OCI-LY7 (cell line): ENCODE measurements around the gene MLN. TPM values are rescaled to one million over a fixed set of nuclear protein-coding genes. Genes with fewer than 3 reads are reported as not detected.

Experiments used
- BruUV-seq: library from RNA; stranded (reverse); fragments of 400-500 nt; replicated peaks from 2 replicates; lab custom pipeline; 2021; lab: Mats Ljungman, UMichigan
- CTCF ChIA-PET: fragments of 300-600 bp; sonication (Branson Sonifier 250); formaldehyde crosslinking; loops from one replicate; lab custom pipeline; 2022; ENCODE audit warnings: antibody characterized with exemption; ENCODE audit not compliant: unreplicated experiment; lab: Charles Lee
- POLR2A ChIA-PET: fragments of 300-600 bp; sonication (Branson Sonifier 250); formaldehyde crosslinking; loops from one replicate; lab custom pipeline; 2022; ENCODE audit warnings: antibody characterized with exemption; lab: Charles Lee
- DNase-seq: peaks from one replicate; pipeline ENCODE4 v3.0.0-alpha.2; 2015; ENCODE audit warnings: low spot score
- H2AFZ ChIP-seq: fragments of 200-600 bp; sonication (generic), shearing (Covaris generic); 2 replicates; pipeline ENCODE4 v1.6.1; 2014; ENCODE audit warnings: mild to moderate bottlenecking, antibody characterized with exemption, low read length, moderate library complexity
- H3K27ac ChIP-seq: fragments of 200-600 bp; sonication (generic); 2 replicates; pipeline ENCODE4 v1.5.1; 2014; ENCODE audit warnings: mixed run types, low read depth, mild to moderate bottlenecking, moderate library complexity, low read length, inconsistent platforms; ENCODE audit not compliant: poor library complexity, severe bottlenecking
- H3K36me3 ChIP-seq: fragments of 200-600 bp; sonication (generic); 2 replicates; pipeline ENCODE4 v1.6.1; 2014; ENCODE audit warnings: mild to moderate bottlenecking, antibody characterized with exemption, low read length, moderate library complexity, mixed read lengths; ENCODE audit not compliant: insufficient read depth
- H3K4me1 ChIP-seq: fragments of 200-600 bp; sonication (generic); 2 replicates; pipeline ENCODE4 v1.5.1; 2014; ENCODE audit warnings: mild to moderate bottlenecking, low read length; ENCODE audit not compliant: insufficient read depth, poor library complexity, severe bottlenecking
- H3K4me2 ChIP-seq: fragments of 200-600 bp; sonication (generic); 2 replicates; pipeline ENCODE4 v1.6.1; 2014; ENCODE audit warnings: mild to moderate bottlenecking, low read length
- H3K4me3 ChIP-seq: fragments of 200-600 bp; sonication (generic); 2 replicates; pipeline ENCODE4 v1.5.1; 2014; ENCODE audit warnings: mild to moderate bottlenecking, low read depth, low read length; ENCODE audit not compliant: poor library complexity, severe bottlenecking
- H3K79me2 ChIP-seq: fragments of 200-600 bp; sonication (generic); 2 replicates; pipeline ENCODE4 v1.6.1; 2016; ENCODE audit warnings: low read depth, mild to moderate bottlenecking, low read length, moderate library complexity, mixed read lengths; ENCODE audit not compliant: insufficient read depth
- H3K9me2 ChIP-seq: fragments of 200-600 bp; sonication (generic); 2 replicates; pipeline ENCODE4 v1.6.1; 2016; ENCODE audit warnings: mild to moderate bottlenecking, low read length, mixed read lengths; ENCODE audit not compliant: insufficient read depth
- H3K9me3 ChIP-seq: fragments of 200-600 bp; sonication (generic); 2 replicates; pipeline ENCODE4 v1.6.1; 2014; ENCODE audit warnings: mild to moderate bottlenecking, mixed run types, low read length, mixed read lengths
- H4K20me1 ChIP-seq: fragments of 200-600 bp; sonication (generic); 2 replicates; pipeline ENCODE4 v1.6.1; 2014; ENCODE audit warnings: mild to moderate bottlenecking, antibody characterized with exemption, low read length, moderate library complexity, mixed read lengths; ENCODE audit not compliant: insufficient read depth
- CTCF ChIP-seq: fragments of 200-600 bp; sonication (generic); conservative IDR thresholded peaks from 2 replicates; pipeline ENCODE4 v1.5.1; 2014; ENCODE audit warnings: mild to moderate bottlenecking, antibody characterized with exemption, low read length, moderate library complexity, mixed read lengths
- EZH2phosphoT487 ChIP-seq: fragments of 200-600 bp; sonication (generic); IDR thresholded peaks from 2 replicates; pipeline ENCODE4 v1.6.1; 2018; ENCODE audit warnings: low read depth, borderline replicate concordance, mild to moderate bottlenecking, mixed run types, antibody characterized with exemption, low read length, moderate library complexity, mixed read lengths
- intact Hi-C: fragments of 100-400 bp; cut with micrococcal nuclease; formaldehyde crosslinking; loops from one replicate; pipeline ENCODE4 v1.10.0; 2022; ENCODE audit not compliant: unreplicated experiment
- total RNA-seq, 2 experiments: library from RNA; depleted of rRNA in 1 of 2; stranded (reverse); fragments of >200 nt in 1 of 2; shearing (Covaris generic) in 1 of 2; gene quantifications; 2 replicates each; pipeline ENCODE4 v1.2.3, GENCODE V29; 2014 to 2022

Gene MLN
- total RNA-seq, 2 experiments from 2014 or later = not detected

GRCh38 chr6:33840048-33840926, 36.5 kb upstream of the MLN start:
- ChIA-PET POLR2A (no interaction called here), CTCF (no interaction called here)
- no peaks in the 10 kb centered on the region for H4K20me1 ChIP-seq
- H3K4me3 ChIP-seq = no peak overlapping the region
- H3K4me1 ChIP-seq = no peaks in the 10 kb centered on the region
- H3K27ac ChIP-seq = no peak overlapping the region
- no TSS peak for BruUV-seq
- no peak for DNase-seq
- no peak overlapping the region for H3K4me2 ChIP-seq
- no peaks in the 10 kb centered on the region for H3K36me3 ChIP-seq
- intact Hi-C loops = no loop called here
- no peaks in the 10 kb centered on the region for H3K9me2 ChIP-seq
- no peak for TF ChIP-seq CTCF
- no peak for TF ChIP-seq EZH2phosphoT487
- H3K79me2 ChIP-seq = no peaks in the 10 kb centered on the region
- H3K9me3 ChIP-seq = no peaks in the 10 kb centered on the region
- H2AFZ ChIP-seq = no peak overlapping the region

GRCh38 chr6:33839399-33840047, 35.7 kb upstream of the MLN start:
- Histone ChIP-seq H3K9me3 (no peaks in the 10 kb centered on the region), H3K4me3 (no peak overlapping the region), H3K27ac (no peak overlapping the region), H3K9me2 (no peaks in the 10 kb centered on the region), H2AFZ (no peak overlapping the region), H4K20me1 (no peaks in the 10 kb centered on the region), H3K36me3 (no peaks in the 10 kb centered on the region), H3K4me2 (no peak overlapping the region), H3K4me1 (no peaks in the 10 kb centered on the region), H3K79me2 (no peaks in the 10 kb centered on the region)
- CTCF ChIA-PET = no interaction called here
- no peak for DNase-seq
- BruUV-seq = no TSS peak
- TF ChIP-seq CTCF = no peak
- TF ChIP-seq EZH2phosphoT487 = no peak
- POLR2A ChIA-PET = no interaction called here
- intact Hi-C loops = no loop called here

- Histone ChIP-seq H4K20me1 (no peaks in the 10 kb centered on the region), H3K36me3 (no peaks in the 10 kb centered on the region), H3K4me1 (no peaks in the 10 kb centered on the region), H3K27ac (no peak overlapping the region), H3K4me2 (no peak overlapping the region), H3K79me2 (no peaks in the 10 kb centered on the region), H3K9me3 (no peaks in the 10 kb centered on the region), H2AFZ (no peak overlapping the region), H3K9me2 (no peaks in the 10 kb centered on the region), H3K4me3 (no peak overlapping the region)
- CTCF ChIA-PET = no interaction called here
- intact Hi-C loops = no loop called here
- no peak for DNase-seq
- no TSS peak for BruUV-seq
- POLR2A ChIA-PET = no interaction called here
- TF ChIP-seq EZH2phosphoT487 (no peak), CTCF (no peak)
Measured at GRCh38 chr6:33838983-33839382, 35.2 kb upstream of the MLN start.
